NCI-H526 treated with DMSO at 0.1 percent for 48 hours (cell line): ENCODE data around the gene RPUSD2.

Experiments
- DNase-seq: peaks from one replicate; lab custom pipeline; 2025; lab: John Stamatoyannopoulos, UW

RPUSD2 gene

DNA sequence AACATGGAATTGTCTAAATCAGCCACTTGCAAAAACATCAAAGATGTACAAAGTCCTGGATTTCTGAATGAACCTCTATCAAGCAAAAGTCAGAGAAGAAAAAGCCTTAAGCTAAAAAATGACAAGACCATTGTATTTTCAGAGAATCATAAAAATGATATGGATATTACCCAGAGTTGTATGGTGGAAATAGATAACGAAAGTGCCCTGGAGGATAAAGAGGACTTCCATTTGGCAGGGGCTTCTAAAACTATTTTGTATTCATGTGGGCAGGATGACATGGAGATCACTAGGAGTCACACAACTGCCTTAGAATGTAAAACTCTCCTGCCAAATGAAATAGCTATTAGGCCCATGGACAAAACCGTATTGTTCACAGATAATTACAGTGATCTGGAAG lies 54.3 kb downstream of the RPUSD2 start:
- DNase-seq, result no peak
